Measurements from ENCODE around the gene TYW1B.
"Not testable (repeated sequence)": the region's sequence is repeated elsewhere in the genome, so short reads cannot be mapped to it uniquely, and the experiment has no call there.

DNA sequence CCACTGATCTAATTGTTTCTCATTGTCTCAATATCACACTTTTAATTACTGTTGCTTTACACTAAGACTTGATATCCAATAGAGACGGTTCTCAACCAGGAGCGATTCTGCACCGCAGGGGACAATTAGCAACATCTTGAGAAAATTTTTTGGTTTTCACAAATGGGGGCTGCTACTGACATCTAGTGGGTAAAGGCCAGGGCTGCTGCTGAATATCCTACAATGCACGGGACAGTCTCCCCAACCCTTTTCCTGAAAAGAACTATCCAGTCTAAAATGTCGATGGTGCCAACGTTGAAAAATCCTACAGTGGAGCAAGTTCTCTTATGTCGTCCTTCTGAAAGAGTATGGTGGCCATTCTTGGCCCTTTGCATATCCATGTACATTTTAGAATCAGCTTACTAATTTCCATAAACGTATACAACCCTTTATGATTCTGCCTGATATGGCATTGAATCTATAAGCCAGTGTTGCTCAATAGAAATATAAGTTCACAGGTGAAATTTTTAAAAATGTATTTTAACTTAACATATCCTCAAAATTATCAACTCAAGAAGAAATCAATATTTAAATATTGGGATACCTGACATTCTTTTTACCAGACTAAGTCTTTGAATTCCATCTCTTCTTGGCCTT lies 192.6 kb downstream of the TYW1B start:
- TF ChIP-seq, protein P1, sequence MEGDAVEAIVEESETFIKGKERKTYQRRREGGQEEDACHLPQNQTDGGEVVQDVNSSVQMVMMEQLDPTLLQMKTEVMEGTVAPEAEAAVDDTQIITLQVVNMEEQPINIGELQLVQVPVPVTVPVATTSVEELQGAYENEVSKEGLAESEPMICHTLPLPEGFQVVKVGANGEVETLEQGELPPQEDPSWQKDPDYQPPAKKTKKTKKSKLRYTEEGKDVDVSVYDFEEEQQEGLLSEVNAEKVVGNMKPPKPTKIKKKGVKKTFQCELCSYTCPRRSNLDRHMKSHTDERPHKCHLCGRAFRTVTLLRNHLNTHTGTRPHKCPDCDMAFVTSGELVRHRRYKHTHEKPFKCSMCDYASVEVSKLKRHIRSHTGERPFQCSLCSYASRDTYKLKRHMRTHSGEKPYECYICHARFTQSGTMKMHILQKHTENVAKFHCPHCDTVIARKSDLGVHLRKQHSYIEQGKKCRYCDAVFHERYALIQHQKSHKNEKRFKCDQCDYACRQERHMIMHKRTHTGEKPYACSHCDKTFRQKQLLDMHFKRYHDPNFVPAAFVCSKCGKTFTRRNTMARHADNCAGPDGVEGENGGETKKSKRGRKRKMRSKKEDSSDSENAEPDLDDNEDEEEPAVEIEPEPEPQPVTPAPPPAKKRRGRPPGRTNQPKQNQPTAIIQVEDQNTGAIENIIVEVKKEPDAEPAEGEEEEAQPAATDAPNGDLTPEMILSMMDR (IDR thresholded peaks at IDR 0.05), result peak; percentile 62
- not testable (repeated sequence) for TF ChIP-seq ZFX (IDR thresholded peaks at IDR 0.05; ENCODE audit: borderline replicate concordance)

Data from 22Rv1 (cell line).